Heart left ventricle (tissue), 16 donors: ENCODE data around the gene RAD51B. TPM values are rescaled to one million over a fixed set of nuclear protein-coding genes. Genes with fewer than 3 reads are reported as not detected.

ENCODE experiments used
- ATAC-seq, 4 donors: fragments of 200-7000 bp; cut with Tn5 transposase; one replicate each; pipeline ENCODE4 v1.9.1; 2020 to 2022; ENCODE audit warnings: moderate library complexity in 4 of 4, mild to moderate bottlenecking in 3 of 4, moderate number of reproducible peaks in 1 of 4
- DNase-seq, 5 donors: peaks; one replicate each; pipeline ENCODE4 v3.0.0-alpha.2; 2020
- H3K27ac ChIP-seq, 12 donors: fragments of 200-600 bp; sonication (generic) in 4 of 12; one replicate each; pipeline versions ENCODE4 v1.5.0 to v1.8.0; 2016 to 2022; ENCODE audit warnings: mild to moderate bottlenecking in 2 of 12
- H3K27me3 ChIP-seq, 9 donors: fragments of 200-600 bp; sonication (generic) in 2 of 9; one replicate each; pipeline versions ENCODE4 v1.5.1 to v1.8.0; 2016 to 2022; ENCODE audit warnings: mild to moderate bottlenecking in 3 of 9
- H3K36me3 ChIP-seq, 9 donors: fragments of 200-600 bp; sonication (generic) in 2 of 9; one replicate each; pipeline versions ENCODE4 v1.5.0 to v1.8.0; 2018 to 2022; ENCODE audit warnings: mild to moderate bottlenecking in 2 of 9
- H3K4me1 ChIP-seq, 12 donors: fragments of 200-600 bp; sonication (generic) in 4 of 12; one replicate each; pipeline versions ENCODE4 v1.5.0 to v1.8.0; 2016 to 2022; ENCODE audit warnings: mild to moderate bottlenecking in 3 of 12
- H3K4me3 ChIP-seq, 12 donors: fragments of 200-600 bp; sonication (generic) in 4 of 12; one replicate each; pipeline versions ENCODE4 v1.5.0 to v1.8.0; 2017 to 2022; ENCODE audit warnings: mild to moderate bottlenecking in 9 of 12, moderate library complexity in 4 of 12
- H3K9me3 ChIP-seq, 12 donors: fragments of 200-600 bp; sonication (generic) in 4 of 12; one replicate each; pipeline versions ENCODE4 v1.5.0 to v1.8.0; 2016 to 2022; ENCODE audit warnings: mild to moderate bottlenecking in 1 of 12
- POLR2A ChIP-seq, 2 donors: fragments of 450-650 bp; IDR thresholded peaks; one replicate each; pipeline ENCODE4 v1.6.1; 2017; ENCODE audit warnings: antibody characterized with exemption in 2 of 2, mild to moderate bottlenecking in 2 of 2, moderate library complexity in 2 of 2
- WGBS, 4 donors: extraction: QIAGEN DNeasy Blood & Tissue Kit in 2 of 4; methylation state at CpG; one replicate each; pipeline versions ENCODE4 v1.1.5 to v1.1.7; 2013 to 2018; 5-methylcytosine and 5-hydroxymethylcytosine counted together
- intact Hi-C, 10 donors: fragments of 100-400 bp; cut with DNase I; formaldehyde crosslinking; loops; one replicate each; pipeline versions ENCODE4 v1.11.1 to v1.14.2; 2022
- polyA plus RNA-seq, 2 donors: library from polyadenylated mRNA; stranded (reverse); fragments of 200-250 nt; gene quantifications; one replicate each; pipeline ENCODE4 v1.2.3, GENCODE V29; 2013
- total RNA-seq, 9 donors: library from RNA; depleted of rRNA in 2 of 9; stranded (reverse); fragments of >200 nt in 2 of 9; fragmentation: NEBNext Ultra II Directional in 3 of 9; extraction: Animal tissue kit (Norgen Biotek cat#: 25700) in 3 of 9; gene quantifications; one replicate each; pipeline versions ENCODE4 v1.1.0 to v1.2.4, GENCODE V29; 2016 to 2023
- TF ChIP-seq, protein P1 (sequence below), 12 donors: fragments of 200-600 bp; sonication (generic) in 4 of 12; IDR thresholded peaks; one replicate each; pipeline versions ENCODE4 v1.5.0 to v1.8.0; 2018 to 2022; ENCODE audit warnings: antibody characterized with exemption in 12 of 12, mild to moderate bottlenecking in 5 of 12
- donor health status: ischemic (EF 13 %, LVEDD 7.1; RV severe dilation, severe dysfunction).
- donor health status: healthy with polysubstance abuse.
- donor health status: DM: no; HTN: yes; CAD: no.
- donor health status: DM: no; HTN: no; CAD: no.
- donor health status: ischemic (EF 25% LVEDD 6.9; RV normal size, moderate dysfunction).
- donor health status: ischemic (EF 25% LVEDD 5.7; RV mildly dilated, moderate dysfunction).
- donor health status: healthy.
- donor health status: DM: yes; HTN: yes; CAD: no.
- donor health status: ischemic (EF 35%, LVEDD 5.7; RV mildly dilated, moderate dysfunction).
- donor health status: nonischemic (EF 11% LVEDD 7.7; RV severe dilation, severe dysfunction).
- donor health status: DM: yes; HTN: yes; CAD: no.
- donor health status: PGD.
- donor health status: ischemic (EF 29% LVEDD 5.4; RV normal size, mild dysfunction).
- donor health status: nonischemic (EF 23%, LVEDD 6.1; RV moderate dilation, normal function).

The RAD51B gene
- total and polyA plus RNA-seq, 11 donors = 1.3 to 11.3 (median 3.2) TPM

GRCh38 chr14:68199554-68200151 is 380.1 kb downstream of the RAD51B start:
- DNase-seq = peak in 4 of 5 donors; percentile 34 to 66 (median 48)
- H3K4me1 ChIP-seq = peaks cover 0 to 34% (median 14%) of the 10 kb centered on the region in 12 donors
- no peaks in the 10 kb centered on the region for H3K9me3 ChIP-seq
- 47 to 58% (median 51%) methylated on average over 8 of the region's 8 CpGs for WGBS, 4 donors
- peak overlapping the region; percentile 48 to 80 (median 64) for H3K27ac ChIP-seq
- no peaks in the 10 kb centered on the region for H3K27me3 ChIP-seq
- H3K36me3 ChIP-seq = no peaks in the 10 kb centered on the region
- TF ChIP-seq, protein P1, sequence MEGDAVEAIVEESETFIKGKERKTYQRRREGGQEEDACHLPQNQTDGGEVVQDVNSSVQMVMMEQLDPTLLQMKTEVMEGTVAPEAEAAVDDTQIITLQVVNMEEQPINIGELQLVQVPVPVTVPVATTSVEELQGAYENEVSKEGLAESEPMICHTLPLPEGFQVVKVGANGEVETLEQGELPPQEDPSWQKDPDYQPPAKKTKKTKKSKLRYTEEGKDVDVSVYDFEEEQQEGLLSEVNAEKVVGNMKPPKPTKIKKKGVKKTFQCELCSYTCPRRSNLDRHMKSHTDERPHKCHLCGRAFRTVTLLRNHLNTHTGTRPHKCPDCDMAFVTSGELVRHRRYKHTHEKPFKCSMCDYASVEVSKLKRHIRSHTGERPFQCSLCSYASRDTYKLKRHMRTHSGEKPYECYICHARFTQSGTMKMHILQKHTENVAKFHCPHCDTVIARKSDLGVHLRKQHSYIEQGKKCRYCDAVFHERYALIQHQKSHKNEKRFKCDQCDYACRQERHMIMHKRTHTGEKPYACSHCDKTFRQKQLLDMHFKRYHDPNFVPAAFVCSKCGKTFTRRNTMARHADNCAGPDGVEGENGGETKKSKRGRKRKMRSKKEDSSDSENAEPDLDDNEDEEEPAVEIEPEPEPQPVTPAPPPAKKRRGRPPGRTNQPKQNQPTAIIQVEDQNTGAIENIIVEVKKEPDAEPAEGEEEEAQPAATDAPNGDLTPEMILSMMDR (IDR thresholded peaks at IDR 0.05) = peak in 5 of 12 donors; percentile 15 to 41 (median 23)
- TF ChIP-seq POLR2A (IDR thresholded peaks at IDR 0.05) = no peak
- ATAC-seq = peak; percentile 61 to 91 (median 74)
- intact Hi-C loops = loop anchor here in 2 of 10 donors (5.0 kb wide), 2 partner anchors 42 to 57 kb away; no protein-coding TSS in a partner anchor
- H3K4me3 ChIP-seq = peak overlapping the region in 1 of 12 donors; percentile 3

DNA sequence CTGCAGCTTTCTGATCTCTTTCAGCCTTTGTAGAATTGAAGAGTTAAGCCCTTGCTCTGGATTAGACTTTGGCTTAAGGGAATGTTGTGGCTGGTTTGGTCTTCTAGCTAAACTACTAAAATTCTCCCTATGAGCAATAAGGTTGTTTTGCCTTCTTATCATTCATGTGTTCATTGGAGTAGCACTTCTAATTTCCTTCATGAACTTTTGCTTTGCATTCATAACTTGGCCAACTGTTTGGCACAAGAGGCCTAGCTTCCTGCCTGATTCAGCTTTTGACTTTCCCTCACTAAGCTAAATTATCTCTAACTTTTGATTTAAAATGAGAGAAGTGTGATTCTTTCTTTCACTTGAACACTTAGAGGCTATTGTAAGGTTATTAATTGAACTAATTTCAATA is 384.3 kb downstream of the RAD51B start:
- no peak for ATAC-seq
- H3K4me3 ChIP-seq = no peak overlapping the region

DNA sequence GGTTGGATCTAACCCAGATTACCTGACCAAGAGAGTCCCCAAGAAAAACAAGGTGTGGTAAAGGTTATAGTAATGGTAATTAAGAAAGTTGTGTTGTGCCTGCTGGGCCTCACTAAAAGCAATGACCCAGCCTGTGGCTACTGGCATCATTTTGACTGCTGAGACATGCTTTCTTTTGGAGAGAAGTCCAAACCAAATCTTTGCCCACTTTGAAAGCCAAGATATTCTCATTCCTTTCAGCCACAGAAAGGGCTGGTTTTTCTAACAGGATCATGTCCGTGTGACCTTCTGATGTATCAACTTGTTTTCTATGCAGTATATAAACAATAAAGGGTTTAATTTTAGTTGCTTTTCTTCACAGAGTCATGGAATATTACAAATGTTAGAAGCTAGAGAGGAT is 388.6 kb downstream of the RAD51B start:
- TF ChIP-seq POLR2A (IDR thresholded peaks at IDR 0.05) = no peak
- TF ChIP-seq, protein P1 (IDR thresholded peaks at IDR 0.05) = no peak
- H3K4me1 ChIP-seq = peaks cover 0 to 46% (median 11%) of the 10 kb centered on the region in 12 donors
- H3K9me3 ChIP-seq = no peaks in the 10 kb centered on the region
- DNase-seq (no peak), ATAC-seq (no peak)
- H3K36me3 ChIP-seq = no peaks in the 10 kb centered on the region
- intact Hi-C loops = no loop called here
- no peak overlapping the region for H3K4me3 ChIP-seq
- 67 to 84% (median 78%) methylated on average over 1 of the region's 1 CpG for WGBS, 4 donors
- no peaks in the 10 kb centered on the region for H3K27me3 ChIP-seq
- H3K27ac ChIP-seq = peak overlapping the region in 2 of 12 donors; percentile 4 to 86

More for the DNA sequence above, 384.3 kb downstream of the RAD51B start:
- TF ChIP-seq, protein P1 (IDR thresholded peaks at IDR 0.05) = no peak
- no peak for TF ChIP-seq POLR2A (IDR thresholded peaks at IDR 0.05)
- intact Hi-C loops = no loop called here
- no peak overlapping the region for H3K27ac ChIP-seq
- H3K4me1 ChIP-seq = peaks cover 0 to 41% (median 19%) of the 10 kb centered on the region in 12 donors
- H3K9me3 ChIP-seq = no peaks in the 10 kb centered on the region
- H3K36me3 ChIP-seq = no peaks in the 10 kb centered on the region
- H3K27me3 ChIP-seq = no peaks in the 10 kb centered on the region
- DNase-seq = no peak

DNA sequence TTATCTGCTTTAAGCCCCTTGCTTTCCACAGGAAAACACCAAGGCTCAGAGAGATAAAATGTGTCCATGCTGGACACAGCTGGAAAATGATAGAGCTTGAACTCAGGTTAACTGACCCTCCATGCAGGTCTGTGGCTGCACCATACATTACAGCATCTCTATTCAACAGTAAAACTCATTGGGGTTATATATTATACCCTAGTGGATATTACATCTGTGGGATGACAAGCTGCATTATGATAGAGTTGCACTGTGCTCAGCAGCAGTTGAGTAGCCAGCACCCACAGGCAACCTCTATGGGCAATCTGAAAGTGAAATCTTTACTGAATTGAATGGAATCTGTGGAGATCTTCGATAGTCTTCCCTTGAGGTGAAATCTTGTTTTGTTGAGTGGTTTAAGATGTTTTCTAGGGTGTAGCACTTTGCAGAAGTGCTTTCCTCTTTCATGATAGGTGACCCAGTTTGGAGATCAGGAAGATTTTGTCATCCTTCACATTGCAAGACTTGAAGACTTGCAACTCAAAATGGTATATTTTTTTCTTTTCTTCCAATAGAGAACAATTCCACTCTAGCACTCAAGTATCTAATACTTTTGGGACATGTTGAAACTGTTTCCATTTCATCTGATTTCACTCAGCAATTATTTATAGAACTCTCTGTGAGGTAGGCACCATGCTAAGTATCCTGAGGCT is 389.2 kb downstream of the RAD51B start:
- no peak for TF ChIP-seq POLR2A (IDR thresholded peaks at IDR 0.05)
- TF ChIP-seq, protein P1 (IDR thresholded peaks at IDR 0.05) = no peak
- intact Hi-C loops = no loop called here
- peaks cover 0 to 41% (median 11%) of the 10 kb centered on the region in 12 donors for H3K4me1 ChIP-seq
- WGBS, 4 donors = 80 to 100% (median 91%) methylated on average over 1 of the region's 1 CpG
- DNase-seq = no peak
- no peaks in the 10 kb centered on the region for H3K36me3 ChIP-seq
- no peak overlapping the region for H3K4me3 ChIP-seq
- no peaks in the 10 kb centered on the region for H3K9me3 ChIP-seq
- no peak for ATAC-seq
- peak overlapping the region in 1 of 12 donors; percentile 86 for H3K27ac ChIP-seq
- no peaks in the 10 kb centered on the region for H3K27me3 ChIP-seq
